Measurements from ENCODE around the gene CNN1.

The CNN1 gene

DNA sequence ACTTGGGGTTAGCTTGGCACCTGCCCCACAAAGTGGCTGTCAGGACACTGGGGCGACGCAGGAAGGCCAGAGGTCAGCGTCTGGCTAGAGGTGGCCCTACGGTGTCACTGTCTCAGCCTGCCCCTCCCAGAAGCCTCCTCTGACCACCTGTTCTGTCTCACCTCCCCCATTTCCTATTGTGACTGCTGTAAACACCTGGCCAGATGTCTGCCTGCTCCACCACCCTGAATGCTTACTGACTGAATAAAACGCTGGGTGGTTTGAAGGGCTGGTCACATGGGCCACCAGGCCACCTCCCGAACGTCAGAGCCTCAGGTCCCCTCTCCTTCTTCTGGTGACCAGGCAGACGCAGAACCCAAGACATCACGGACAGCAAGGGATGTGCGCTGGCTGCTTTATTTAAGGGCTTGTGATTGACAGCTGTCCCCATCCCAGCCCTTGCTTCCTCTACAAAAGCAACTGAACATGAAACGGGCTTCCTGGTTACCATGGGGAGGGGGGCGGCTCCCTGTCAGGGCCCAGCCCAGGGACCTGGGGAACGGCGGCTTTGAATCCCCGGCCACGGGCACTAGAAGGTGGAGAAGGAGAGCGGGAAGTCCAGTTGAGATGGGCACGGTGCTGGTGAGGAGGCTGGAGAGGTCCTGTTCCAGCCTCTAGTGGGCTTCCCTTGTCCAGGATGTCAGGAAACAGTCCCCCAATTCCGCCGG is 14.2 kb downstream of the CNN1 start:
- H3K4me2 ChIP-seq (ENCODE audit: insufficient read depth, low read length): no peak overlapping the region

DNA sequence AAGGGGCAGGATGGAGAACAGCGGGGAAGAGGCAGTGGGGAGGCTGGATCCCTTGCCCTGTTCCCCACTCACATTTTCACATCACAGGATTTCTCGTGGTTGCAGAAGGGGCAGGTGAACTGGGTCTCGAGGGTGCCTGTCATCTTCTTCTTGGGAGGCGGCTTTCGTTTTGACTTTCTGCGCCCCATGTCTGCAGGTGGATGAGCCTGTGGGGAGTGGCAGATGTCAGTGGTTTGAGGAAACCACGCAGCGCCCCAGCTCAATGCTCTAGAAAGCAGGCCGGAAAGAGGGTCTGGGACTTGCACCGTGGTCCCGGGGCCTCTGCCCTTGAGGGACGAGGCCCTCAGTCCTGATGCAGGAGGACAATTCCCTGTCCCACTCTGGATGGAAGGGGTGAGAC is 15.5 kb downstream of the CNN1 start:
- no peak for TF ChIP-seq EZH2 (IDR thresholded peaks at IDR 0.05; ENCODE audit: borderline replicate concordance, low read depth, low read length, severe bottlenecking)
- TF ChIP-seq, protein P1, sequence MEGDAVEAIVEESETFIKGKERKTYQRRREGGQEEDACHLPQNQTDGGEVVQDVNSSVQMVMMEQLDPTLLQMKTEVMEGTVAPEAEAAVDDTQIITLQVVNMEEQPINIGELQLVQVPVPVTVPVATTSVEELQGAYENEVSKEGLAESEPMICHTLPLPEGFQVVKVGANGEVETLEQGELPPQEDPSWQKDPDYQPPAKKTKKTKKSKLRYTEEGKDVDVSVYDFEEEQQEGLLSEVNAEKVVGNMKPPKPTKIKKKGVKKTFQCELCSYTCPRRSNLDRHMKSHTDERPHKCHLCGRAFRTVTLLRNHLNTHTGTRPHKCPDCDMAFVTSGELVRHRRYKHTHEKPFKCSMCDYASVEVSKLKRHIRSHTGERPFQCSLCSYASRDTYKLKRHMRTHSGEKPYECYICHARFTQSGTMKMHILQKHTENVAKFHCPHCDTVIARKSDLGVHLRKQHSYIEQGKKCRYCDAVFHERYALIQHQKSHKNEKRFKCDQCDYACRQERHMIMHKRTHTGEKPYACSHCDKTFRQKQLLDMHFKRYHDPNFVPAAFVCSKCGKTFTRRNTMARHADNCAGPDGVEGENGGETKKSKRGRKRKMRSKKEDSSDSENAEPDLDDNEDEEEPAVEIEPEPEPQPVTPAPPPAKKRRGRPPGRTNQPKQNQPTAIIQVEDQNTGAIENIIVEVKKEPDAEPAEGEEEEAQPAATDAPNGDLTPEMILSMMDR (IDR thresholded peaks at IDR 0.05; ENCODE audit: borderline replicate concordance, extremely low read depth, low read length, poor library complexity, severe bottlenecking): no peak
- no peak overlapping the region for H3K9ac ChIP-seq (ENCODE audit: low read depth, low read length)
- H4K20me1 ChIP-seq (ENCODE audit: insufficient read depth, low read length): peaks cover 36% of the 10 kb centered on the region
- no peak overlapping the region for H2AFZ ChIP-seq (ENCODE audit: low read depth, low read length)
- DNase-seq (no peak), ATAC-seq (ENCODE audit: insufficient read depth, low read depth) (no peak)
- no peaks in the 10 kb centered on the region for H3K9me3 ChIP-seq (ENCODE audit: insufficient read depth, low read length, severe bottlenecking)
- H3K4me1 ChIP-seq (ENCODE audit: insufficient read depth, low read length): peaks cover 19% of the 10 kb centered on the region
- H3K27me3 ChIP-seq (ENCODE audit: insufficient read depth, low read length, poor library complexity): no peaks in the 10 kb centered on the region
- no peak overlapping the region for H3K4me2 ChIP-seq (ENCODE audit: insufficient read depth, low read length)
- H3K36me3 ChIP-seq (ENCODE audit: insufficient read depth, low read length): peaks cover 41% of the 10 kb centered on the region
- peaks cover 38% of the 10 kb centered on the region for H3K79me2 ChIP-seq (ENCODE audit: insufficient read depth, low read length)
- H3K27ac ChIP-seq (ENCODE audit: low read length): no peak overlapping the region
- no peak overlapping the region for H3K4me3 ChIP-seq (ENCODE audit: low read depth in 1 of 2, low read length in 2 of 2)

More for the DNA sequence above, 14.2 kb downstream of the CNN1 start:
- TF ChIP-seq EZH2 (IDR thresholded peaks at IDR 0.05; ENCODE audit: borderline replicate concordance, low read depth, low read length, severe bottlenecking): no peak
- TF ChIP-seq, protein P1 (IDR thresholded peaks at IDR 0.05; ENCODE audit: borderline replicate concordance, extremely low read depth, low read length, poor library complexity, severe bottlenecking): no peak
- H3K9ac ChIP-seq (ENCODE audit: low read depth, low read length): no peak overlapping the region
- peaks cover 29% of the 10 kb centered on the region for H4K20me1 ChIP-seq (ENCODE audit: insufficient read depth, low read length)
- peaks cover 26% of the 10 kb centered on the region for H3K79me2 ChIP-seq (ENCODE audit: insufficient read depth, low read length)
- H3K4me1 ChIP-seq (ENCODE audit: insufficient read depth, low read length): peaks cover 12% of the 10 kb centered on the region
- H2AFZ ChIP-seq (ENCODE audit: low read depth, low read length): no peak overlapping the region
- no peaks in the 10 kb centered on the region for H3K27me3 ChIP-seq (ENCODE audit: insufficient read depth, low read length, poor library complexity)
- no peak for DNase-seq
- no peak overlapping the region for H3K27ac ChIP-seq (ENCODE audit: low read length)
- ATAC-seq (ENCODE audit: insufficient read depth, low read depth): no peak
- H3K9me3 ChIP-seq (ENCODE audit: insufficient read depth, low read length, severe bottlenecking): no peaks in the 10 kb centered on the region
- peaks cover 41% of the 10 kb centered on the region for H3K36me3 ChIP-seq (ENCODE audit: insufficient read depth, low read length)
- no peak overlapping the region for H3K4me3 ChIP-seq (ENCODE audit: low read depth in 1 of 2, low read length in 2 of 2)

DNA sequence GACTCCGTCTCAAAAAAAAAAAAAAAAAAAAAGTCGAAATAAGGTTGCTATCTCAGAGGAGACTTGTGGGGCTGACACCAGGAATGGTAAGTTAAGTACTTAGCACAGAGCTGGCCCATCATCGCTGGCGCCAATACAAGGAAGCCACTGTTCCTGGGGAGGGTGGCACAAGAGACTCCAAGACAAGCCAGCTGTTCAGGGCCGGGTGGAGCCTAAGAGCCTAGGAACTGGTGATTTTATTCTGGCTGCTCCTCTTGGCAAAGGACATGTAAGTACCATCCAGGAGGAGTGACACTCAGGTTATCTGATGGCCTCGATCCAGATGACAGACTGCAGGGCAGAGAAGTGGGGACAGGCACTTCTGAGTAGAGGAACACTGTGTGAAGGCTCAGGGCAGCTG is 16.6 kb downstream of the CNN1 start:
- Histone ChIP-seq H3K9me3 (ENCODE audit: insufficient read depth, low read length, severe bottlenecking) (no peaks in the 10 kb centered on the region), H3K4me3 (ENCODE audit: low read depth in 1 of 2, low read length in 2 of 2) (no peak overlapping the region), H3K9ac (ENCODE audit: low read depth, low read length) (no peak overlapping the region), H3K4me2 (ENCODE audit: insufficient read depth, low read length) (no peak overlapping the region), H3K27ac (ENCODE audit: low read length) (no peak overlapping the region), H2AFZ (ENCODE audit: low read depth, low read length) (no peak overlapping the region), H3K36me3 (ENCODE audit: insufficient read depth, low read length) (peaks cover 41% of the 10 kb centered on the region), H3K4me1 (ENCODE audit: insufficient read depth, low read length) (peaks cover 24% of the 10 kb centered on the region), H3K79me2 (ENCODE audit: insufficient read depth, low read length) (peaks cover 44% of the 10 kb centered on the region), H3K27me3 (ENCODE audit: insufficient read depth, low read length, poor library complexity) (no peaks in the 10 kb centered on the region), H4K20me1 (ENCODE audit: insufficient read depth, low read length) (peaks cover 36% of the 10 kb centered on the region)
- ATAC-seq (ENCODE audit: insufficient read depth, low read depth) (no peak), DNase-seq (no peak)
- no peak for TF ChIP-seq EZH2 (IDR thresholded peaks at IDR 0.05; ENCODE audit: borderline replicate concordance, low read depth, low read length, severe bottlenecking)
- TF ChIP-seq, protein P1 (IDR thresholded peaks at IDR 0.05; ENCODE audit: borderline replicate concordance, extremely low read depth, low read length, poor library complexity, severe bottlenecking): no peak

All from DND-41 (cell line).